ENCODE results near the gene NCAPG2.

- TF ChIP-seq CTCF (conservative IDR thresholded peaks at IDR 0.05 in 1 of 2, IDR thresholded peaks at IDR 0.05 in 1 of 2; ENCODE audit: low read depth in 1 of 2, low read length in 2 of 2): no peak
- no peak for TF ChIP-seq EZH2 (IDR thresholded peaks at IDR 0.05; ENCODE audit: low read length, missing control alignments)
These were observed 20.3 kb downstream of the NCAPG2 start for GRCh38 chr7:158684329-158684728.
